T-helper 22 cell (primary cell): ENCODE measurements around the gene GABPB2.

Experiments used
- DNase-seq: peaks from one replicate; pipeline ENCODE4 v3.0.0-alpha.2; 2020; ENCODE audit warnings: low read depth

Gene GABPB2

DNA sequence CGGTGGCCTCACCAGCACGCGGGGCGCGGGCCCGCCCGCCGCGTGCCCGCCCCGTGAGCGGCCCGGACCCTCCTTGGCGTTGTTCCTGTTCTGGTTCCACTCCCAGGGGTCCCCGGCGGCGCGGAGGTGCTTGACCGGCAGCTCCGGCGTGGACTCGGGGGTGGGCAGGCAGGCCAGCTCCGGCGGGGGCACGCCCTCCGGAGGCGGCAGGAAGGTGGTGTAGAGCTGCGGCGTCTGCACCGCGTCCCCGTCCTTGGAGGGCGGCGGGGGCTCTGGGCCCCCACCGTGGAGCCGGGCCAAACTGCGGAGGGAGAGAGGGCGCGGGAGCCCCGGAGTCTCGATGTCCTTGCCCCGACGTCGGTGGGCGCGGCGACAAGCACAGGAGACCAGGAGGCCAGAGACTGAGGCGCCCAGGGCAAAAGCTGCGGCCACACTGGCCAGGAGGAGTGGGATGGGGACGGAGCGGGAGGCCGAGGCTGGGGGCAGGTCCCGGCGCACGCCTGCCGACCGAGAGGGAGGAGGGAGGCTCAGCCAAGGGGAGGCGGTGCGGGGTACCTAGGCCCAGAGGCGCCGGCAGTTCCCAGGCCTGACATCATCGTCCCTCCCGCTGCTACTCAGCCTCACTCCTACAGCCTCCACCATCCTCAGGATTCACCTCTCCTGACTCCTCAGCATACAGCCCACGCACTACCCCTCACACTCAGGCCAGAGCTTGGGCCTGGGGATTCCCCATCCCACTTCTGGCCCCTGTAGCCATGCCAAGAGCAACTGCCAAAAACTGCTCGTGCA, 62.7 kb downstream of the GABPB2 start:
- DNase-seq, result no peak

DNA sequence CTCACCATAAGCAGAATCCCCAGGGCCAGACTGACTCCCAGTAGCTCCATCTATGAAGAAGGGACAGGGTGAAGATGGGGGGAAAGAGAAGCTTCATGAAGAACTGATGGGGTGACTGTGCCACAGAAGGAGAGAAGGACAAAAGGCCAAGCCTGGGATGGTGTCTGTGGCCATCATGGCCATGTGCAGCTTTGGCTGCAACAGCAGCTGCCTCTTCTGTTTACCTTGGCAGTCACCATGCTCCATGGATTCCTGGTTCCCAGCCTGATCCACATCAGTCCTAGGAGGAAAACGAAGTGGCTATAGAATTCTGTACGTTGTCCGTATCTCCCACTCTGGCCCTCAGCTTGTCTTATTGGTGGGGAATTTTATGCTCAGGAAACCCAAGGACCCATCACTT, 63.8 kb downstream of the GABPB2 start:
- DNase-seq, result no peak

DNA sequence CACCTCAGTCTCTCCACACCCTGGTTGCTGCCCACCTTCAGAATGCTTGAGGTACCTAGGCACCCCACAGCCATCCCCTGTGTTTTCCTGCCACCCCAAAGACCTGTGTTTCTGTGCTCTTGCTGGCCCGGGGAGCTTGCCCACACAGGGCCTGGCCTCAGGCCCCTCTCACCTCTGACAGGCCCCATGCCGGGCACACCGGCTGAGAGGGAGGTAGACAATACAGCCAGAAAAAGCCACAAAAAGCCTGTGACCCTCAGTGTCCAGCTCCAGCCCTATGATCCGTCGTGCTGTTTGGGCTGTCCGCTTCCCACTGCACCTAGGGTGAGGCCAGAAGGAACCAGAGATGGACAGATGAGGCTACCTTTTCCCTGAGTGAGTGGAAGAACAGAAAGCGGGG, 64.4 kb downstream of the GABPB2 start:
- DNase-seq, result no peak

DNA sequence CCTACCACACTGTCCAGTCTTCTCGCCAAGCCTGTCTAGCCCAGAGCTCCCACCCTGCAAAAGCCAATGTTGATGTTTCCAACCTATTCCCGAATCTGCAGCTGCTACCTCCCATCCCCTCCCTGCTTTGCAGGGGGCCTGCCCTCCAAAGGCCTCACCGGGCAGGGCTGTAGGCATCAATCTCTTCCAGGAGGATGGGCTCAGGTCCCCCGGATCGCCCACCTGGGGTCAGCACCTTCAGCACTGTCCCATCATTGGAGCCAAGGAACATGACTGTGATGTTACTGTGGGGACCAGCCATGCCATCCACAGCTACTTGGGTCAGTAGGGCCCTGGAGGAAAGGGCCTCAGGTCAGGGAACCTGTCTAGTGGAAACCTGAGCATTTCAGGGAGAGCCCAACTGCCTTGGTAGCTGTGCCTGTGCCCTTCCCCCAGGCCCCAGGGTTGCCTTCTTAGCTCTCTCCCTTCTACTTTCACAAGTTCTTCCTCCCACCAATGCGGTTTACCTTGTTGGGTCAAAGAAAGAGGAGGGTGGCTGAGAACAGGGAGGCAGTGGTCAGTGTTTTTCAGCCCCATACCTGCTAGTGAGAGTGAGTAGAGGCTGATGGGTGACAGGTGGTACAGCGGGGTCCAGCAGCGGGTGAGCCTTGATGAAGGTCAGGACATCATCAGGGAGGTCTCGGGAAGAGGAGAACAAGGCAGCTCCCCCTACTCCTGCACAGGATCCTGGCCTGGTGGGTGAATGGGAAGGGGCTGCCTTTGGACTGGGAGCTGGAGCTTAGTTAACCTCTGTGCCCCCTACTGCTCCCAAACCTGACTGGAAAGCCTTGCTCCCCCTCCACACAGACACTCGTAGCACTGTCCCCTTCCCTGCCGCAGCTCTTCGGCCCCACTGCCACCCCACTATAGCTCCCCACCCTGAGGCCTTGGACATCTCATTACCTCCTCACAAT, 65.1 kb downstream of the GABPB2 start:
- DNase-seq, result no peak

DNA sequence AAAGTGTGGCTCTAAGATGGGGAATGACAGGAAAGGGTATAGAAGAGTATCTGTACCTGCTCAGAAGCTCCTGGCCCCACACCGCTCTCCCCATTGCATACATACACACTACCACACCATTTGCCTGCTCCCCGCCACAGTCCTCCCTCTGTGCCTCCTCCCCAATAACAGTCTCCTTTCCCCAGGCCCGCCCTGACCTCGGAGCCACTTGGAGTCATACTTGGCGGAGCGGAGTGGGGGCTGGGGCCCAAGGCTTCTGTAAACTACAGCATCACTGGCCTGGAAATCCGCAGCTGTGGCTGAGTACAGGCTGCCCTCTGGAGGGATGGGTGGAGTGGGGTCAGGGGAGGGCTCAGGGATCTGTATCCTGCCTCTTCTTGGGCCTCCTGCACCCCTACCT, 67.2 kb downstream of the GABPB2 start:
- DNase-seq, result no peak

DNA sequence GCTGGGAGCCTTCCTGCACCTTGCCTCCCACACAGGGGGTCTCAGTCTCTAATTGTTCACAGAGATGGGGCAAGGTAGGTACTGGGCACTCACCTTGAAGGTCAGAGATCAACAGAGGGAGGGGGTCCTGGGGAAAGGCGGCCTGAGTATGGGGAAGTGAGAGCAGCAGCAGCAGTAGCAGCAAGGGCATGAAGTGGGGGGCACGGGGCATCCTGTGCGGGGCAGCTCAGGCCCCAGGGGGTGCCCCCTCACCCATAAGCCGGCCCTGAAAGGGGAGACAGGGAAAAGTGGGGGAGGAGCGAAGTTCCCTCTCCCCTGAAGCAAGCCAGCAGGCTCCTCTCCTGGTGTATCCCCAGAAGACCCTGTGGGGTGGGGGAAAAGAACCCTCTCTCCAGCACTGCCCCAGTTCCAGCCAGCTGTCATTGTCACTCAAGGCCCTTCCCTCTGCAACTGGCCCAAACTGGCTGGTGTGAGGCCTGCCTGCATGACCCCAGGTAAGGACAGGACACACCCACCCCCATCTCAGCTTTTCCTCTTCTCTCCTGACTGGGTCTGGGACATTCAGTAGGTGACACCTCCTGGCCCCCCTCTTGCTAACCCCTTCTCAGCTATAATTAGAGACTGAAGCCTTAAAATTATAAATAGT, 72.0 kb downstream of the GABPB2 start:
- no peak for DNase-seq

DNA sequence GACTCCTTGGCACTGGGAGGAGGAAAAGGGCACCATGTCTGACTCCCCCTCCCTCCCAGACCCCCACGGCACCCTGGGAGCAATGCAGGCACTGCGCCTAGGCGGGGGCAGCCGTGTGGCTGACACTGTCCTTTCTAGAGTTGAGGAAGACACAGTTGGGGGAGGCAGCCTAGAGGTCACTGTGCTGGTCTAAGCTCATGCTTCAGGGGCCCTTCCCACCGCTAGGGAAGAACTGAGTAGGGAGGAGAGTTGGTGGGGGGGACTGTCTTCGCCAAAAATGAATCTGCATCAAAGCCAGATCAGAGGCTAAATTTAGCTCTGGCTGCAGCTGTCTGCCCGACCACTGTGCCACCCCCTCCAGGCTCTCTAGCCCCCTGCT, 72.5 kb downstream of the GABPB2 start:
- no peak for DNase-seq

DNA sequence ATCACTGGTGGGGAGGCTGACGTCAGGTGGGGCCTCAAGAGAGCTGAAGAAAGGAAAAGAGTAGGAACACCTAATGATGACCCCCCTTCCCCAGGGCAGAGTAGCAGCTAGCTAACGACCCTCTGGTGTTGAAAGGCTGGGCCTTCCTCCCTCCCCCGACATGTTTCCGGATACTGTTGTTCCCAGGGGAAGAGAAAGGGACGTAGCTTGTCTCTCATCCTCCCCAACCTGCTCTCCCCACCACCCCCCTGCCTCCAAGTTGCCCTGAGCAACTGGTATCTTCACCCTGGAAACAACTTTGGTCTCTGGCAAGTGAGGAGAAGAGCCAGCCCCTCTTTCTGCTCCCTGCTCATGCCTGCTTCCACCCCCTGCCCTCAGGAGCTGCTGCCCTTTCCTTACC, 73.4 kb downstream of the GABPB2 start:
- no peak for DNase-seq

DNA sequence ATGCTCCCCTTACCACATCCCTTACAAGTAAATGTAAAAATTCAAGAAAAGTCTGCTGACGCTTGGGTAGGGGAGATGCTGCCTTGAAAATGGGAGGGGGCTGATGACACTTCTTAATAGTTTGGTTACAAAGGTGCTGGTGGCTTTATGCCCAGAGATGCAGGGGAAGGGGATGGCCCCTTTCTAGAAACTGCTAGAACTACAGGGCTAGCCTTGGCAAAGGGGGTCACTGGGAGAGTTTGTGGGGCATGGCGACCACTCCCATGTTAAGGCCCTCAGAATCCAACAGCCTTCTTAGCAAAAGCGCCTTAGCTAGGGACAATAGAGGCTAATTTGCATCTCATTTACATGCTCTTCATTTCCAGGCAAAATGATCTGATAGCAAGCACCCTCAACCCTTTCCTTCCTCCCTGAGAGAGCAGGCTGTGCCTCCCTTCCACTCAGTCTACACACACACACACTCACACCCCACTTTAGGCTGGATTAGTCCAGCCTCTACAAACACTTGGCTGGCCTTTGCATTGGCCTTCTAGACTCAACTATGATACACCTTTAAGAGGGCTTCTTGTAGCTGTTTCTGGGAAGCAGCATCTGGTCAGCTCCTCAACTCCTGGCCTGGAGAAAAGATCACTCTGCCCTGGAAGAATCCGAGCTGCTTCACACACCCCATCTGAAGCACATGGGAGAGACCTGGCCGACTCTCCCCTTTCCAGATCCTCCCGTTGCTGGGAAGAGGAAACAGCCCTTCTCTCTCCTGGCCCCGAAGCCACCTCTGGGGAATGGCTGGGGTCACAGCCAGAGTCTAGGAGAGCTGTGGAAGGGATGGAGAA, 74.1 kb downstream of the GABPB2 start:
- DNase-seq, result no peak

DNA sequence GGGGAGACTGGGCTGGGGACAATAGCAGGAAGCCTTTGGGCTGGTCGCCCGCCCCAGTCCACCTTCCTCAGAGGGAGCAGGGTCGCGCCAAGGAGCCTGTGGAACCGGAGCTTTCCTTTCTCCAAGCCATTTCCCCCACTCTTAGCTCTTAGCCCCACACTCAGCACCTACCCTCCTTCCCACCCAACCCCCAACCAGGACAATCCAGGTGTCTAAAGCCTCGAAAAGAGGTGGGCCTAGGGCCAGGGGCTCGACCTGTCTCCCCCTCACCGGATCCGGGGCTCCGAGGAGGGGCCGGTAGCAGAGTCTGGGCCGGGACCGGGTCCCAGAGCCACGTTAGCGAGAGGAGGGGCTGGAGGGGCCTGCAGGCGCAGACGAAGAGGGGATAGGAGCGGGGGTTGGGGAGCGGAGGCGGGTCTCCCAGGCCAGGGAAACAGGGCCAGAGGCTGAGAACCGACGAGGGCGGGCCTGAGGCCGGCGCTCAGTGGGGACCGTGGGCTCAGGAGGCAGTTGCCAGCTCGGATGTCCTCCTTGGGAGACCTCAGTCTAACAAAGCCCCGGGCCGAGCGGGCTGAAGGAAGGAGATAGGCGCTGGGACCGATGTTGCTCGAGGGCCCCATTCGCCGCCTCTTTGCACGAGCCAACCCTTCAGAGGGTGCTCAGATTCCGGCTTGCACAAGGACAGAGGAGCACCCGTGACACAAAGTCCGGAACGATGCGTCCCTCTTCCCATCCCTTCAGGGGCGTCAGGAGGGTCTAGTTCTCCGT, 74.9 kb downstream of the GABPB2 start:
- DNase-seq, result no peak

DNA sequence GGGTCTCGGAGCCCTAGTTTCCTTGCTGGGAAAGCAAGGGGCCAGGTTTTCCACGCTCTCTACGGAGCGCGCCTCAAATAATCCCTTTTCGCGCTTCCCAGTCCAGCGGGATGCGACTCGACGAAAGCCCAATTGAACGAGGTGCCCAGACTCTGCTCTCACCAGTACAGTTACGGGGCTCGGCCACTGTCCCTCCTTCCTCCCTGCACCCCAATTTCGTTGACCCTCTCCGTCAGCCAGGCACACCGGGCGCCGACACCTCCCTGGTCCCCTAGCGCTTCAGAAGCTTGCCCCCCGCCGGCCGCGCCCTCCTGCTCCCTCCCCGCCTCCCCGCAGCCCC, 75.5 kb downstream of the GABPB2 start:
- no peak for DNase-seq

DNA sequence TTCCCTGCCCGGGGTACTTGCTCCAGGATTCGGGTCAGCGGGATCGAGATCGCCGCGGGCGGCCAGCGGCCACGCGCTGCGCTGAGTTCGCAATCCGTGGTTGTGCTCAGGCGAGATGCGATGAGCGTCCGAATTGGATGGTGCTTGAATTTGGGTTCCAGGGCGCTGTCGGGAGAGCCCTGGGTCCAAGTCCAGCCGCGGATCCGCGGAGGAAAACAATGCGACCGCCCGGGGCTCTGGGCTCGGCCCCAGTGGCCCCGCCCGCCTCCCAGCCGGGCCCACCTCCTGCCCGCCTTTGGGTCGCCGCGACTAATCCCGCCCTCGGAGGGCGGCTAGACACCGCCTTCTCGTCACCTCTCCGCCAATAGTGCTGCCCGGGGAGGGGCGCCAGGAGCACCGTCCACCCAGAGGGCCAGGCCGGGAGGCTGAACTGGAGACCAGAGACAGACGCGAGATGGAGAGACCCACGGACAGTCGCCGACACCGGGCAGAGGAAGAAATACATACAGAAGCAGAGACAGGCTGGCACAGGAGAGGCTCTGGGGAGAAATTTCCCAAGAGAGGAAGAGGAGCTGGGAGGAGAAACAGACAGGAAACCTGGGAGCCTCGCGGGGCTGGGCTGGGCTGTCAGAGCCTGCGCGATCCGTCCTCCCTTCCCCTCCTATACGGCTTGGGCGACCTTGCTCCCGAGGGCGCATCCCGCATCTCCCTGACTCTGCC, 76.0 kb downstream of the GABPB2 start, which contains the start of gene SEMA6C:
Gene SEMA6C (minus strand): TSS at position 220 of the 720 bp plus-strand sequence. CDS start 4,010 bp downstream, outside the sequence.
- peak; percentile 78 for DNase-seq

DNA sequence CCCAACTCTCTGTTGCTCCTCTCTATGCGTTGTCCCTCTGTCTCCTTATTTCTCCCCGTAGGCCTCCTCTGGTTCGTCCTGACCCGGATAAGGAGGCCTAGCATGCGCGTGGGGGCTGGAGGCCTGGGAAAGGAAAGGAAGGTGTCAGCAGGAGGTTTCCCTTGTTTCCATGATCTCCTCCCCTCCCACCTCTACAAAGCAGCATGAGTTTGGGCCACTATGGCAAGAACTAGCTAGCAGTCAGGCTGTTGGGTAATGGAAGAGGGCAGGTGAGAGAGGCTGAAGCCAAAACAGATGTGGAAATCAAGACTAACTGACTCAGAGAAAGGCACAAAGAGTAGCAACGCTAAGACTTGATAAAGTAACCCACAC, 76.6 kb downstream of the GABPB2 start:
- DNase-seq, result no peak

DNA sequence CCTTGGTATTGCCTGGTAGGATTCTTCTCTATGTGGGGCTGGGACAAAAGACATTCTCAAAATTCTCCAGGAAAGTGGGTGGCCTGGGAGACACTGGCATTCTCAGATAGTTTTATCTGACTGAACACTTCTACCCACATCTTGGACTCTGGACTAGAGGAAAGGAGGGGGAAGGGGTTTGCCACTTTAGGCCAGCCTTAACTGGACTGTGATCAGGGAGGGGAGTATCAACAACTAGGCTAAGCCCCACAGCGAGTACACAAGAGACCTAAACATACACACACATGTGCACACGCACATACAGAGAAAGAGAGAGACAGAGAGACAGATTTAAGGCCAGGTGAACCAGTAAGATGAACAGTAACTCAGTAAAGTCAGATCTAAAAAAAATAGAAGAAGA, 77.1 kb downstream of the GABPB2 start:
- no peak for DNase-seq

DNA sequence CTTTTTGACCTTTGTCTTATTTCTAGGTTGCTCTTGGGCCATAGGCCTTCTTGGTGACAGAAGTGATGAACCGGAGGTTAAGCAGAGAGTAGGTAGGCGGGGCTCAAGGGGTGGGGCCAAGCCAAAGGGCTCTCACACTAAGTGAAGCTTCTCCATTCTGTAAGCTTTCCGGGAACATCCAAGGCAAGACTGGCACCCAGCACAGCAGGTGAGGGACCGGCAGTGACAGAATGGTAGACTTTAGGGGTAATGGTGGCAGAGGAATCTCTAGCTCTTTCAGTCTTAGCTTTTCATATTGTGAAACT, 85.9 kb downstream of the GABPB2 start, which contains the start of gene TNFAIP8L2:
Gene TNFAIP8L2 (plus strand): TSS at position 135 of the 305 bp plus-strand sequence. CDS start 2,049 bp downstream, outside the sequence.
- peak; percentile 56 for DNase-seq

DNA sequence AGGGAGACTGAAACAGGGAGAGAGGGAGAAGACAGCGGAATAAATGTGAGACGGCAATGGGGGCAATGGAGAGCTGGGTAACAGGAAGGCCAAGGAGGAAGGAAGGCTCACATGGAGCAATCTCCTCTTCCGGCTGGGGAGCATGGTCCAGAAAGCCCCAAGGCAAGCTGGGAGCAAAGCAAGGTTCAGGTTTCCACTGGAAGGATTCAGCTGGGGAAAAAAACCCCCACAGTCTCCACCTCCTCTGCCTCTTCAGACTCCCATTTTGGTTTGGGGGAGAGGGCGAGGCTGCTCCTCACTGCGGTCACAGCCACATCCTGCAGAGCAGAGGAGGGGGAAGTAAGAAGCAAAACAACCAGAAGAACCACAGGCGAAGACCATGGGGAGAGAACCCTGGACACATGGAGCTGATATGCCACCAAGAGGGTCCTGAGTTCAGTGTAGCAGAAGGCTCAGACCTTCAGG, 86.5 kb downstream of the GABPB2 start:
- peak; percentile 48 for DNase-seq

DNA sequence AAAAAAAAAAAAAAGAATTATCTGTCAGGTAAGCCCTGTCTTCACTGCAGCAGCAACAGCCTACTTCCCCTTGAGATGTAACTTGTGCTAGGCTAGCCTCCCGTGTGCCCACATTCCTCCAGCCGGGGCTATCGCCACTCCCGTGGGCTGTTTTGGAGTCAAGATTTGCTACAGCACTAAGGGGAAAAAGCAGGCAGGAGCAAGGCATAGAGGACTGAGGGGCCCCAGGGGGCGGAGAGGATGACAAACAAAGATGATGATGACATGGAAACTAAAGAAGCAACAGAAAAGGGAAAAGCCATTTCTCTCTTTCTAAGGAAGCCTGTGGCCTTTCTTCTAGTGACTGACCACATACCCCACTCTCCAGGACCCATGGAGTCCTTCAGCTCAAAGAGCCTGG, 87.8 kb downstream of the GABPB2 start:
- DNase-seq, result no peak

DNA sequence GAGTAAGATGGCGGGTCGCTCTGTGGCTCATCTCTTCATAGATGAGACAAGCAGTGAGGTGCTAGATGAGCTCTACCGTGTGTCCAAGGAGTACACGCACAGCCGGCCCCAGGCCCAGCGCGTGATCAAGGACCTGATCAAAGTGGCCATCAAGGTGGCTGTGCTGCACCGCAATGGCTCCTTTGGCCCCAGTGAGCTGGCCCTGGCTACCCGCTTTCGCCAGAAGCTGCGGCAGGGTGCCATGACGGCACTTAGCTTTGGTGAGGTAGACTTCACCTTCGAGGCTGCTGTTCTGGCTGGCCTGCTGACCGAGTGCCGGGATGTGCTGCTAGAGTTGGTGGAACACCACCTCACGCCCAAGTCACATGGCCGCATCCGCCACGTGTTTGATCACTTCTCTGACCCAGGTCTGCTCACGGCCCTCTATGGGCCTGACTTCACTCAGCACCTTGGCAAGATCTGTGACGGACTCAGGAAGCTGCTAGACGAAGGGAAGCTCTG, 88.2 kb downstream of the GABPB2 start:
- no peak for DNase-seq

DNA sequence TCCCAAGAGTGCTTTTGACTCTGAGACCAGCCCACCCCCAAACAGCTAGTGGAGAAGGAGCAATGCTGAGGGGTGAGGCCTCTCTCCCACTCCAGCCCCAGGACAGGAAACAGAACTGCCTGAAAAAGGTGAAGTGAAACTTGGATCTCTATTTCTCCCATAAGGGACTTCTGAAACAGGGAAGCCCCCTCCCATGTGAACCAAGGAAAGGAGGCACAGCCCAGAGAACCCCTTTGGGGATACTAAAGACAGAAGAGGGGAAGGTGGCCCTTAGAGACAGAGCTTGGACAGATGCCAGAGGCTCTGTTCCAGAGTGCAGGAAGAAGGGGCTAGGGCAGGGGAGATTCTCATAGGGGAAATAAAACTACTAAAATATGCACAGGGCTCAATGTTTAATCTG, 88.8 kb downstream of the GABPB2 start:
- no peak for DNase-seq

DNA sequence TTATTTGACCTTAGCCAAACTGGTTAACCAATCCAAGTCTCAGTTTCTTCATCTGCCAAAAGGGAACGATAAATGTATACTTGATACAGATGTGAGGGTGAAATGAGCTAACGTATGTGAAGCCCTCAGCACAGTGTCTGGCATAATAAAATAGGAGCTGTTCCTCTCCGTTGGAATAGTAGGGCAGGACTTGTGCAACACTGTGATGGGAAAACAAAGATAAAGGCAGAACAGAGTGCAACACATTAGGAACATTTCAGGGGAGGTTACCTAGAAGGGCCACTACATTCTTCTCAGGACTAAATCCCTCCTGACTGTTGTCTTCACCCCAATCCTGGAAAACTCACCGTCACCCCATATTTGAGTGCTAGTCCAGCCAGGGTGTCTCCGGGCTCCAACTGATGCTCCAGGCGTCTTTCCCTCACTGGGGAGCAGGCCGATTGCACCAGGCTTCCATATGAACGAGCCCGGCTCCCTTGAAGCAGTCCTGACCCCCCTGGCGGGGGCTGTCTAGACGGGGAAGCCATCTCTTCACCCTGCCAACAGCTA, 94.2 kb downstream of the GABPB2 start:
- no peak for DNase-seq
